ENCODE measurements around the gene DCST1. TPM values are rescaled to one million over a fixed set of nuclear protein-coding genes. Genes with fewer than 3 reads are reported as not detected.

DCST1 gene
- total RNA-seq, 1 donor from 2014 or later, result not detected

- no peak overlapping the region for H3K4me3 ChIP-seq (ENCODE audit: low read depth, low read length)
- no peaks in the 10 kb centered on the region for H3K27me3 ChIP-seq (ENCODE audit: control insufficient read depth, insufficient read depth, low read length)
- DNase-seq (ENCODE audit: low read depth), result no peak
- H3K36me3 ChIP-seq (ENCODE audit: control insufficient read depth, insufficient read depth, low read length), result no peaks in the 10 kb centered on the region
- TF ChIP-seq, protein P1, sequence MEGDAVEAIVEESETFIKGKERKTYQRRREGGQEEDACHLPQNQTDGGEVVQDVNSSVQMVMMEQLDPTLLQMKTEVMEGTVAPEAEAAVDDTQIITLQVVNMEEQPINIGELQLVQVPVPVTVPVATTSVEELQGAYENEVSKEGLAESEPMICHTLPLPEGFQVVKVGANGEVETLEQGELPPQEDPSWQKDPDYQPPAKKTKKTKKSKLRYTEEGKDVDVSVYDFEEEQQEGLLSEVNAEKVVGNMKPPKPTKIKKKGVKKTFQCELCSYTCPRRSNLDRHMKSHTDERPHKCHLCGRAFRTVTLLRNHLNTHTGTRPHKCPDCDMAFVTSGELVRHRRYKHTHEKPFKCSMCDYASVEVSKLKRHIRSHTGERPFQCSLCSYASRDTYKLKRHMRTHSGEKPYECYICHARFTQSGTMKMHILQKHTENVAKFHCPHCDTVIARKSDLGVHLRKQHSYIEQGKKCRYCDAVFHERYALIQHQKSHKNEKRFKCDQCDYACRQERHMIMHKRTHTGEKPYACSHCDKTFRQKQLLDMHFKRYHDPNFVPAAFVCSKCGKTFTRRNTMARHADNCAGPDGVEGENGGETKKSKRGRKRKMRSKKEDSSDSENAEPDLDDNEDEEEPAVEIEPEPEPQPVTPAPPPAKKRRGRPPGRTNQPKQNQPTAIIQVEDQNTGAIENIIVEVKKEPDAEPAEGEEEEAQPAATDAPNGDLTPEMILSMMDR (IDR thresholded peaks at IDR 0.05; ENCODE audit: insufficient read depth, low read length, poor library complexity, severe bottlenecking), result no peak
Measured at GRCh38 chr1:155038602-155039307, 5.1 kb downstream of the DCST1 start.

GRCh38 chr1:155039308-155039669 lies 5.7 kb downstream of the DCST1 start:
- TF ChIP-seq, protein P1 (IDR thresholded peaks at IDR 0.05; ENCODE audit: insufficient read depth, low read length, poor library complexity, severe bottlenecking), result no peak
- Histone ChIP-seq H3K4me3 (ENCODE audit: low read depth, low read length) (no peak overlapping the region), H3K36me3 (ENCODE audit: control insufficient read depth, insufficient read depth, low read length) (no peaks in the 10 kb centered on the region), H3K27me3 (ENCODE audit: control insufficient read depth, insufficient read depth, low read length) (no peaks in the 10 kb centered on the region)
- no peak for DNase-seq (ENCODE audit: low read depth)

DNA sequence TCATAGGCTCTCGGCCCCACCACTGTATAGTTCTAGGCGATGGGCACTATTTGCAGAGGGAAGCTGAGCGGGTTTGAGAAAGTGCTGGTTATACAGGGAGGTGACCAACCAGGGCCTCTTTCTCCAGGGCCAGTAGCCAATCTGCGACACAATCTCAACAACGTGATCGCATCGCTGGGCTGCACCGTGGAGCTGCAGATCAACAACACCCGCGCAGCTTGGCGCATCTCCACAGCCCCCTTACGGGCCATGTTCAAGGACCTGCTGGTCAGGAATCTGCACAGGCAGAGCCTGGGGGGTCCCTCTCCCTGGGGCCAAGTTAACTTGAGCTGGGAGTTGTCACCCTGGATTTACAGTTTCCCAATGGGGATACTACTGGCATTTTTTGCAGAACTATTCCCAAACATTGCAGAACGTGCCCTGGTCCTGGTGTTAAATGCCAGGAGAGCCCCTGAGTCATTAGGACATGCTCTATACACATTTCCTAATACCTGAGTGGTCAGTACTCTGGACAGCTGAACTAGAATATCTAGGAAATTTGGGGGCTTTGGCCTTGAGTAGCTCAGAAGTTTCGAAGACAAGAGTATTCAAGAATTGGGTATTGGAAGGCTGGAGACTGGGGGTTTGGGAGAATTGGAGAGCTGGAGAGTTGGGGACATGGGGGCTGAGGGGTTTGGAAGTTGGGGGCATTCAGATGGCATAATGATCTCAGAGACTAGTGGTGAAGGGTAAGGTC lies 6.9 kb downstream of the DCST1 start:
- Histone ChIP-seq H3K4me3 (ENCODE audit: low read depth, low read length) (no peak overlapping the region), H3K27me3 (ENCODE audit: control insufficient read depth, insufficient read depth, low read length) (no peaks in the 10 kb centered on the region), H3K36me3 (ENCODE audit: control insufficient read depth, insufficient read depth, low read length) (no peaks in the 10 kb centered on the region)
- DNase-seq (ENCODE audit: low read depth), result no peak
- TF ChIP-seq, protein P1 (IDR thresholded peaks at IDR 0.05; ENCODE audit: insufficient read depth, low read length, poor library complexity, severe bottlenecking), result no peak

GRCh38 chr1:155042789-155043188 lies 9.2 kb downstream of the DCST1 start:
- Histone ChIP-seq H3K4me3 (ENCODE audit: low read depth, low read length) (no peak overlapping the region), H3K27me3 (ENCODE audit: control insufficient read depth, insufficient read depth, low read length) (no peaks in the 10 kb centered on the region), H3K36me3 (ENCODE audit: control insufficient read depth, insufficient read depth, low read length) (no peaks in the 10 kb centered on the region)
- DNase-seq (ENCODE audit: low read depth), result no peak
- TF ChIP-seq, protein P1 (IDR thresholded peaks at IDR 0.05; ENCODE audit: insufficient read depth, low read length, poor library complexity, severe bottlenecking), result no peak

- Histone ChIP-seq H3K4me3 (ENCODE audit: low read depth, low read length) (no peak overlapping the region), H3K36me3 (ENCODE audit: control insufficient read depth, insufficient read depth, low read length) (no peaks in the 10 kb centered on the region), H3K27me3 (ENCODE audit: control insufficient read depth, insufficient read depth, low read length) (no peaks in the 10 kb centered on the region)
- TF ChIP-seq, protein P1 (IDR thresholded peaks at IDR 0.05; ENCODE audit: insufficient read depth, low read length, poor library complexity, severe bottlenecking), result no peak
- DNase-seq (ENCODE audit: low read depth), result no peak
Measured at GRCh38 chr1:155043301-155043702, 9.7 kb downstream of the DCST1 start.
